Measurements from ENCODE around the gene KATNBL1.

The KATNBL1 gene

DNA sequence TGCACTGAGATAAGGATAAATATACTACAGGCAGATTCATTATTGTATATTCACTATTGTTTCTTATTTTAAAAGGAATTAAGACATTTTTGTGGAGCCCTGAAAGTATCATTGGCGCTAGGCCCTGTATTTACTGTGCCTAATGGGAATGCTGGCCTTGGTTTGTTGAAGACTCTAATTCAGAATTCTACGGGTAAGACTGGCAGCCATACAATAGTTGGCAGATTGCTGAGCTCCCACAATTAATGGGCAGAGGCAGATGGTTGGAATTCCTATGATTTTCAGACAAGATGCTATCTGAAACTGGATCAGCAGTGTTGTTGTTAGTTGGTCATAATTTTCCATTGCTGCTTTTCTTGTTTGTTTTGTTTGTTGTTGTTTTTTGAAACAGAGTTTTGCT is 93.3 kb downstream of the KATNBL1 start:
- no peak for DNase-seq (ENCODE audit: low read depth in 2 of 2)

DNA sequence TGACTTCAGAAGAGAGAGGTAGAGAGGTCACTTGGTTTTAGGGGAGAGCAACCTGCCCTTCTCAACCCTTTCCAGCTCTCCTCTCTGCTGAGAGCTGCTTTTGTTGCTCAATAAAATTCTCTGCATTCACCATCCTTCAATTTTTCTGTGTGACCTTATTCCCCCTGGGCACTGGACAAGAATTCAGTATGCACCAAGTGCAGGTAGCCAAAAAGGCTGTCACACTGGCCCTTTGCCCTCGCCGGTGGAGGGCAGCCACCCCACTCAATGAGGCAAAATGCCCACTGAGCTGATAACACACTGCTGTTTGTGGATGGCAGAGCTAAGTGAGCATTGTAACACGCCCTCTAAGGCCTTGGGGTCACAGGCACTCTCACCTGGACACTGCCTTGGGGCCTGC is 95.2 kb downstream of the KATNBL1 start:
- no peak for DNase-seq (ENCODE audit: low read depth in 2 of 2)

DNA sequence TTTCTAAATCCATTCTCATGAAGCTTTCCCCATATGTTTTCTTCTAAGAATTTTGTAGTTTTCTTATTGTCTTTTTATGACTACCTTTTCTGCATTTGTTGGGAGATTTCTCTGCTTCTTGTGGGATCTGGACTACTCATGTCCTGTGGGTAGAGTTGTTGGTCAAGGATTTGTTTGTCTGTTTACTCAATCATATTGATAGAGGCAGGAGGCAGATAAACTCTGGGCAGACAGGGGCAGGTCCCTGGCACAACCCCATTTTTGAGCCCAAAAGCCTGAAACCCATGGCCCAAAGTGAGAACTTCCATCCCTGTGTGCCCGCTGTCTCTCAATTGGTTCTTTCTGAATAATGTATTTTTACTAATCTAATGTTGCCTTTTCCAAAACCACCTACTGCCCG is 95.7 kb downstream of the KATNBL1 start:
- no peak for DNase-seq (ENCODE audit: low read depth in 2 of 2)

DNA sequence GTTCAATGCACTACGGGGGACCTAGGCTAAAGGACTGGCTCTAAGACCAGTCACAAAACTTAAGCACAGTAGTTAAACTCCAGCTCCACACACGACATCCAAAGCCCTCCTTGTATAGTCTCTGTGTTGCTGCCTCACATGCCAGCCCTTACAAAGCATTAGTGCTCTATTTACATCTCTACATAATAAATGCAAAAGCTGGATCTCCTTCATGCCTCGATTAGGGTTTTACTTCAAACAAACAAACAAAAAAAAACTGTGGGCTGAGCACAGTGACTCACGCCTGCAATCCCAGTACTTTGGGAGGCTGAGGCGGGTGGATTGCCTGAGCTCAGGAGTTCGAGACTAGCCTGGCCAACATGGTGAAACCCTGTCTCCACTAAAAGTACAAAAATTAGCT is 98.4 kb downstream of the KATNBL1 start:
- DNase-seq (ENCODE audit: low read depth in 2 of 2) = no peak

DNA sequence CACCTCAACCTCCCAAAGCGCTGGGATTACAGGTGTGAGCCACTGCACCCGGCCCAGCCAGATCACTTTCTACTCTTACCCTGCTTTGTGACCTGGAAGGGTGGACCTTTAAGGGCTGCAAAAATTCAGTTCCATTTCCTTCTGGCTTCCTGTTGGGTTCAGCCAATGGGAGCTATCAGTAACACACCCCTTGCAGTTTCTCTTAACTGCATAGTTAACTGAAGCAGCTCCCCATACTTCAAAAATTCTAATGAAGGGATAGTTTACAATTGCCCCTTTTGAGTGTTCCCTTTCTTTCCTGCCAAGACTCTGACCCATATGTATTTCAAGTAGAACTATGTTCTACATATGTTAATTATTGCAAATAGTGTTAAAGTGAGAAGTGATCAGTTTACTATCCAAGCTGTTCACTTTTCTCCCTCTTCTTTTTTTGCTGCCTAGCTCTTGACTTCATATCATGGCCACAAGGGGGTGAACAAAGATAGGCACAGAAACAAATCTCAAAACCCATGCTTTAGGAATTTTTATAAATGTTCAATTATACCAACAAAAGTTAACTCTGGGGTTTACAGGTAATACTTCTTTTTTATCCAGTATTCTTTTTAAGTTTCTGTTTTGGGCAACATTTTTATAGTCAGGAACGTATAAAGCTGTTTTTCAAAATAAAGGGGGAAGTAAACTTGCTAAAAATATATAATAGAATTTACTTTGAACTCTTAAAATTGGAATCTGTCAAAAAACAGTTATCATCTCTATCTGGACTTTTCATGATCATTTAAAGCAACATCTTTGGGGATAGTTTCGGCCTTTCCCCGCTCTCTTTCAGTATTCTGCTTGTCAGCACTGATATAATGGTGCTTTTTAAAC is 99.9 kb downstream of the KATNBL1 start:
- no peak for DNase-seq (ENCODE audit: low read depth in 2 of 2)

DNA sequence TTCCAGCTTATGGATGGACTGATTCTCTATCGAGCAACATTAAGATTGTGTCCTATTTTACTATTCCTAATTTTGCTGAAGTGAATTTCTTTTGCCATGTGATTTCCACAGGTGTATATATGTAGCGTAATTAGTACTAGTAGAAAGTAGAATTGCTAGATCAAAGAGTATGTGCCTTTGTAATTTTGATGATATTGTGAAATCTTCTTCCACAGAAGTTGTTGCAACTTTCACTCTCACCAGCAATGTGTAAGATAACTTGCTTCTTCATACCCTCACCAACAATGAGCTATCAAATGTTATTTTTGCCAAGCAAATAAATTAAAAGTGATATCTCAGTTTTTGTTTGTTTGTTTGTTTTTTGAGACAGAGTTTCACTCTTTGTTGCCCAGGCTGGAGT is 102.6 kb downstream of the KATNBL1 start:
- DNase-seq (ENCODE audit: low read depth in 2 of 2) = no peak

DNA sequence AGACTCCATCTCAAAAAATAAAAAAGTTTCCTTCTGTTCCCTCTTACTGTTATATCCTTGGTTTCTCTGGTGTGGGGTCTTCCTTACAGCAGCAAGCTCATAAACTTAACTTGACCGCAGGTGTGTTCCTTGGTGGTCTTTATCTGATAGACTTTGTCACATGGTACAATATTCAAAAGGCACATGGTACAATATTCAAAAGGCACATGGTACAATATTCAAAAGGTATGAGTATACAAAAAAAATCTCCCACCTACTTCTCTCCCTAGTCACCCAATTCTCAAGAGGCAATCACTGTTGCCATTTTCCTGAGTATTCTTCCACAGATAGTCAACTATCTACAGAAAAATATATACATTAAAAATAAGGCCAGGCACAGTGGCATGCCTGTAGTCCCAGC is 103.5 kb downstream of the KATNBL1 start:
- DNase-seq (ENCODE audit: low read depth in 2 of 2) = no peak

DNA sequence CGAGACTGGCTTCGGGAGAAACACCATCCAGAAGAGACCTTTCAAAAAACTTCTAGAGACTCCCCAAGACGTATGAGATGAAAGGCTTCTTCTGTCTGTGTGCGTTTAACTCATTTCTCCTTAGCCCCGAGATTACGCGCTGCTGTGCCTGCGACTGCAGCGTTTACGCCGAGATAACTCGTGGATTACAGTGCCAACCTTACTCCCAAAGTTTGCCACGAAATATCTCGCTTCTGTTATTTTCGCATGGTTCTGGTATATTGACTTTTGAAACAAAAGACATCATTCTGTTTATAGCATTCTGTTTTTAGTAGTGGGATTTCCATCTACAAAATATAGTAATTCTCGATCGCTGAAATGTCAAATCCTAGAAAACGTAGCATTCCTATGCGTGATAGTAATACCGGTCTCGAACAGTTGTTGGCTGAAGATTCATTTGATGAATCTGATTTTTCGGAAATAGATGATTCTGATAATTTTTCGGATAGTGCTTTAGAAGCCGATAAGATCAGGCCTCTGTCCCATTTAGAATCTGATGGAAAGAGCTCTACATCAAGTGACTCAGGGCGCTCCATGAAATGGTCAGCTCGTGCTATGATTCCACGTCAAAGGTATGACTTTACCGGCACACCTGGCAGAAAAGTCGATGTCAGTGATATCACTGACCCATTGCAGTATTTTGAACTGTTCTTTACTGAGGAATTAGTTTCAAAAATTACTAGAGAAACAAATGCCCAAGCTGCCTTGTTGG is 107.5 kb downstream of the KATNBL1 start:
- no peak for DNase-seq (ENCODE audit: low read depth in 2 of 2)

DNA sequence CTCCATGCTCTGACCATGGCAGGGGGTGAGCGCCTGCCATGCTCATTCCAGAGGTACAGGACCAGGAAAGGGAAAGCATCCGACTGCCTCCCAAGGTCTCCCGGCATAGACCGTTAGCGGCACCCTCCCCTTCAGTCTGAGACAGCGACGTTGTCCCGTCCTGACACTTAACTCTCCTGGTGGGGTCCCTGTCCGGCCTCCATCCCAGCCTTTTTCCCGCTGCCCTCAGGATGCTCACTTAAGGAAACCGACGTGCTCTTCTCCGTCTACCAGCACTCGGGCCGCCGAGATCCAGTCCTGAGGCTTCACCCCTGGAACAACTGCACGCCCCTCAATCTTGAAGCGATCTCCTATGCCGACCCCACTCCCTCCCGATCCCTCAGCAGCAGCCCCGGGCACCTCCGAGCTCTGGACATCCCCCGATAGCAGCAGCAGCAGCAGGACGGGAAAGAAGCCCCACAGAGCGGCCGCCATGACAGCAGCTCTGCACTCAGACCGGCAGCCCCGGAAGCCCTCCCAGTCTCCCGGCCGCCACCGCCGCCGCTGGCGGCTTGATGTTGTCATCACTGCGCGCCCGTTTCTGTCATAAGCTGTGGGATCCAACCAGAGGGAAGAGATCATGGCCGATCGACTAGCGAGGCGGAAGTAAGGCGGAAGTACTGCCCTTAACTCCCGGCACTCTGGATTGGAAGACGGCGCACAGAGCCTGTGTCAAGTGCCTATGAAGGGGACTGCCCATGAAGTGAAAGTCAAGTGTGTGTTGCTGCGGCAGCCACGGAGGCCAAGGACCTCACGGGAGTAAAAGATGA is 108.3 kb downstream of the KATNBL1 start, which contains the start of the genes EMC7 and PGBD4:
Gene EMC7, minus strand, starts transcription at position 497 of the 809 bp plus-strand sequence. Its CDS starts 23 bp downstream, at position 474.
Gene PGBD4, plus strand, starts transcription at position 718 of the 809 bp plus-strand sequence. CDS start 449 bp downstream, outside the sequence.
- peak; percentile 95 to 99 for DNase-seq (ENCODE audit: low read depth in 2 of 2)

DNA sequence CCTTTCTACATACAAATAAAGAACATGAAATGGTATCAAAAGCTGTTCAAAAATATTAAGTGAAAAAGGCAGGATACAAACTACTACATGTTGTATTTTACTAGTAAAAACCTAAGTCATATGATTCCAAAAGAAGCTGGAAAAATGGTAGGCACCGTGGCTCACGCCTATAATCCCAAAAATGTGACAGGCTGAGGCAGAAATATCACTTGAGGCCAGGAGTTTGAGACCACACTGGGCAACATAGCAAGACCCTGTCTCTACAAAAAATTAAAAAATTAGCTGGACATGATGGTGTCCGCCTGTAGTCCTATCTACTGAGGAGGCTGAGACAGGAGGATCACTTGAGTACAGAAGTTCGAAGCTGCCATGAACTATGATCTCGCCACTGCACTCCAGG is 110.0 kb downstream of the KATNBL1 start:
- DNase-seq (ENCODE audit: low read depth in 2 of 2) = no peak

Measured in activated CD4-positive, alpha-beta T cell treated with anti-CD3 and anti-CD28 coated beads for 24 hours (primary cell).